Measurements from ENCODE around the gene RSAD2. TPM values are rescaled to one million over a fixed set of nuclear protein-coding genes. Genes with fewer than 3 reads are reported as not detected.

The RSAD2 gene
- total and polyA plus RNA-seq, 9 of the 15 experiments (the other 6 are each of a cell fraction or from before 2014, with no cell fraction given) = 0.15 to 1.4 (median 0.28) TPM

GRCh38 chr2:6909431-6910385 lies 32.1 kb downstream of the RSAD2 start (continued):
- TF ChIP-seq NR2C1 (IDR thresholded peaks at IDR 0.05) (no peak), NR2C1 (tag; IDR thresholded peaks at IDR 0.05) (0 out of 2 replicates have a peak, but pooled peaks have one; percentile 26), E2F1 (CRISPR knock-in tag; IDR thresholded peaks at IDR 0.05) (no peak), ZNF75A (CRISPR knock-in tag; IDR thresholded peaks at IDR 0.05) (no peak), TRIM24 (IDR thresholded peaks at IDR 0.05) (peak; percentile 73 to 89), MTA1 (IDR thresholded peaks at IDR 0.05; ENCODE audit: borderline replicate concordance) (peak; percentile 76; the same call in 1 of the 2 replicates), KHSRP (IDR thresholded peaks at IDR 0.05) (no peak), EZH2 (IDR thresholded peaks at IDR 0.05; ENCODE audit: borderline replicate concordance, low read depth, low read length) (no peak), KLF16 (IDR thresholded peaks at IDR 0.05) (peak; percentile 91), RBM14 (IDR thresholded peaks at IDR 0.05; ENCODE audit: borderline replicate concordance, insufficient read depth, low read depth, low read length) (no peak), POLR2A (conservative IDR thresholded peaks at IDR 0.05) (no peak), MAFK (IDR thresholded peaks at IDR 0.05; ENCODE audit: low read length) (no peak), ZSCAN29 (IDR thresholded peaks at IDR 0.05) (no peak), ZNF316 (IDR thresholded peaks at IDR 0.05) (no peak), POLR2G (IDR thresholded peaks at IDR 0.05; ENCODE audit: low read depth, low read length) (no peak), POLR2AphosphoS5 (IDR thresholded peaks at IDR 0.05; ENCODE audit: control insufficient read depth, insufficient read depth, low read depth, low read length) (peak; percentile 75), E4F1 (CRISPR knock-in tag; IDR thresholded peaks at IDR 0.05; ENCODE audit: borderline replicate concordance) (no peak), CXXC5 (CRISPR knock-in tag; IDR thresholded peaks at IDR 0.05) (peak; percentile 68), THAP7 (CRISPR knock-in tag; IDR thresholded peaks at IDR 0.05) (no peak), RAD51 (IDR thresholded peaks at IDR 0.05; ENCODE audit: borderline replicate concordance, low read depth) (no peak), CREM (IDR thresholded peaks at IDR 0.05; ENCODE audit: low read depth) (peak; percentile 57), YY1 (IDR thresholded peaks at IDR 0.05; ENCODE audit: borderline replicate concordance in 1 of 3, control insufficient read depth in 1 of 3, extremely low read depth in 1 of 3, insufficient read depth in 3 of 3, insufficient read length in 1 of 3, insufficient replicate concordance in 2 of 3, low read depth in 1 of 3, low read length in 2 of 3) (no peak), FOXJ2 (tag; IDR thresholded peaks at IDR 0.05) (0 out of 2 replicates have a peak, but pooled peaks have one; percentile 40), ZBED1 (IDR thresholded peaks at IDR 0.05) (0 out of 2 replicates have a peak, but pooled peaks have one; percentile 54), CCNT2 (IDR thresholded peaks at IDR 0.05; ENCODE audit: borderline replicate concordance, extremely low read depth, insufficient read length, low read depth, low read length) (peak; percentile 92), NONO (IDR thresholded peaks at IDR 0.05; ENCODE audit: low read depth in 2 of 2, low read length in 1 of 2) (0 out of 4 replicates have a peak, but pooled peaks of 1 of the 2 experiments have one; percentile 41)
